Measurements from ENCODE around the gene CPM.
"Not testable (repeated sequence)": the region's sequence is repeated elsewhere in the genome, so short reads cannot be mapped to it uniquely, and the experiment has no call there.

CPM gene

GRCh38 chr12:68805592-68806120 is 127.3 kb downstream of the CPM start:
- H3K27ac ChIP-seq: no peak overlapping the region
- TF ChIP-seq CTCF (IDR thresholded peaks at IDR 0.05) (no peak), ZFX (IDR thresholded peaks at IDR 0.05; ENCODE audit: borderline replicate concordance) (no peak)

GRCh38 chr12:68804657-68805591 is 128.0 kb downstream of the CPM start:
- TF ChIP-seq ZFX (IDR thresholded peaks at IDR 0.05; ENCODE audit: borderline replicate concordance) (no peak), CTCF (IDR thresholded peaks at IDR 0.05) (no peak)
- no peak overlapping the region for H3K27ac ChIP-seq

GRCh38 chr12:68803948-68804656 is 128.9 kb downstream of the CPM start:
- H3K27ac ChIP-seq: no peak overlapping the region
- TF ChIP-seq CTCF (IDR thresholded peaks at IDR 0.05) (no peak), ZFX (IDR thresholded peaks at IDR 0.05; ENCODE audit: borderline replicate concordance) (no peak)

- not testable (repeated sequence) for H3K27ac ChIP-seq
These were observed 129.9 kb downstream of the CPM start for GRCh38 chr12:68802911-68803651.

- not testable (repeated sequence) for H3K27ac ChIP-seq
These were observed 130.6 kb downstream of the CPM start for GRCh38 chr12:68802372-68802745.

All from 22Rv1 (cell line).